DMS 273 (cell line): ENCODE measurements around the gene ZSWIM2.
"Not testable (repeated sequence)": the region's sequence is repeated elsewhere in the genome, so short reads cannot be mapped to it uniquely, and the experiment has no call there.

ENCODE experiments used
- DNase-seq: peaks from one replicate; lab custom pipeline; 2025; ENCODE audit not compliant: unreplicated experiment; lab: John Stamatoyannopoulos, UW

The ZSWIM2 gene

GRCh38 chr2:186848873-186849578 is at the start of gene ZSWIM2:
TSS of gene ZSWIM2 (minus strand) at chr2:186849170. CDS start at chr2:186849130, 40 bp downstream.
- DNase-seq: peak; percentile 95

- not testable (repeated sequence) for DNase-seq
Measured at GRCh38 chr2:186896220-186896619, 47.2 kb upstream of the ZSWIM2 start.

GRCh38 chr2:186895451-186895850 is 46.5 kb upstream of the ZSWIM2 start:
- DNase-seq: no peak

- DNase-seq: no peak
Measured at GRCh38 chr2:186894478-186894877, 45.5 kb upstream of the ZSWIM2 start.

GRCh38 chr2:186892821-186893220 is 43.9 kb upstream of the ZSWIM2 start:
- peak; percentile 37 for DNase-seq

GRCh38 chr2:186891185-186891621 is 42.2 kb upstream of the ZSWIM2 start:
- peak; percentile 10 for DNase-seq

GRCh38 chr2:186889101-186889879 is 40.3 kb upstream of the ZSWIM2 start:
- DNase-seq: no peak

- no peak for DNase-seq
Measured at GRCh38 chr2:186887107-186888090, 38.4 kb upstream of the ZSWIM2 start.

GRCh38 chr2:186884587-186884986 is 35.6 kb upstream of the ZSWIM2 start:
- no peak for DNase-seq

- no peak for DNase-seq
Measured at GRCh38 chr2:186883666-186884065, 34.7 kb upstream of the ZSWIM2 start.

GRCh38 chr2:186882511-186883071 is 33.6 kb upstream of the ZSWIM2 start:
- no peak for DNase-seq

GRCh38 chr2:186881660-186882059 is 32.7 kb upstream of the ZSWIM2 start:
- no peak for DNase-seq

GRCh38 chr2:186879312-186879711 is 30.3 kb upstream of the ZSWIM2 start:
- no peak for DNase-seq

GRCh38 chr2:186874713-186875112 is 25.7 kb upstream of the ZSWIM2 start:
- DNase-seq: no peak

- DNase-seq: no peak
Measured at GRCh38 chr2:186871881-186872280, 22.9 kb upstream of the ZSWIM2 start.

GRCh38 chr2:186868344-186868743 is 19.4 kb upstream of the ZSWIM2 start:
- peak; percentile 55 for DNase-seq

GRCh38 chr2:186862869-186863709 is 14.1 kb upstream of the ZSWIM2 start:
- DNase-seq: peak; percentile 62

GRCh38 chr2:186855216-186855615 is 6.2 kb upstream of the ZSWIM2 start:
- no peak for DNase-seq

GRCh38 chr2:186853951-186854350 is 5.0 kb upstream of the ZSWIM2 start:
- DNase-seq: no peak

- DNase-seq: no peak
Measured at GRCh38 chr2:186852508-186852907, 3.5 kb upstream of the ZSWIM2 start.
